ENCODE measurements around the gene CYB5R3. TPM values are rescaled to one million over a fixed set of nuclear protein-coding genes. Genes with fewer than 3 reads are reported as not detected.

The CYB5R3 gene
- total RNA-seq = 10 to 100 TPM; 71.7 to 73.5 TPM

DNA sequence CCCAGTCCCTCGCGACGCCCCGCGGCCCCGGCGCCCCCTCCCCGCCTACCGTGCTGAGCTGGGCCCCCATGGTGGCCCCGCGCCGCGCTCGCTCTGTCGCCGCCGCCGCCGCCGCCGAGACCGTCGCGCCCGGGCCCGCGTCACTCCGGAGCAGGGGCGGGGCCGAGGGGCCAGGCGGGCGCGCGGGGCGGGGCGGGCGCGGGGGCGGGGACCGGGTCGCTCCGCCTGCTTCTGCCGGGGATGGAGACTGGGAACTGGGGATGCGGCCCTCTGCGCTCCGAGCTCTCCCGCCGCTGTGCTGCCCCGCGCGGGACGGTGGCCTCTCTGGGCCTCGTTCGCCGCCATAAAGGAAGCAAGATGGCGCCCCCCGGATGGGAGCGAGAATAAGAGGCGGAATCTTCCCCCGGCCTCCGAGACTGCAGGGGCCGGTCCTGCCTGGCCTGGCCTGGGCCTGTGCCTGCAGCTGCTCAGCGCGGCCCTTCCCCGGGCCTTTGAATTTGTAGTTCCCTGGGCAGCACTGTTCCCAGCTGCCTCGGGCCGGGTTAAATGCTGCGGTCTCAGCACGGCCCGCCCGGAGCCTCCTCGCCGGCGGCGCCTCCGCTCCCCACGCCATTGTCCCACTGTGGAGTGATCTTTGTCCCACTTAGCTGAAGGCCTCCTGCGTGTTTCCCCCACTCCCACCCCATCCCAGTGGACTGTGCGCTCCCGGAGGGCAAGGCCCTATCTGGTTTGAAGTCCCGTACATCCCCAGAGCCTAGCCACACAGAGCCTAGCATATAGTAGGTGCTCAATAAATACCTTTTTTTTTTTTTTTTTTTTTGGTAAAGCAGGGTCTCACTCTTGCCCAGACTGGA, at the start of gene CYB5R3:
Gene CYB5R3, minus strand, starts transcription at position 147 of the 854 bp plus-strand sequence. Its CDS starts 77 bp downstream, at position 70.
- CTCF ChIA-PET = interaction anchor here (0.6 to 1.2 kb wide), 4 partner anchors 11 to 35 kb away, joined by 3 read pairs; no protein-coding TSS in a partner anchor
- POLR2A ChIA-PET = interaction anchor here (0.5 to 3.8 kb wide), 8 partner anchors 12 to 538 kb away, joined by 3 to 22 read pairs (median 4); partner anchors contain the start of gene POLDIP3

DNA sequence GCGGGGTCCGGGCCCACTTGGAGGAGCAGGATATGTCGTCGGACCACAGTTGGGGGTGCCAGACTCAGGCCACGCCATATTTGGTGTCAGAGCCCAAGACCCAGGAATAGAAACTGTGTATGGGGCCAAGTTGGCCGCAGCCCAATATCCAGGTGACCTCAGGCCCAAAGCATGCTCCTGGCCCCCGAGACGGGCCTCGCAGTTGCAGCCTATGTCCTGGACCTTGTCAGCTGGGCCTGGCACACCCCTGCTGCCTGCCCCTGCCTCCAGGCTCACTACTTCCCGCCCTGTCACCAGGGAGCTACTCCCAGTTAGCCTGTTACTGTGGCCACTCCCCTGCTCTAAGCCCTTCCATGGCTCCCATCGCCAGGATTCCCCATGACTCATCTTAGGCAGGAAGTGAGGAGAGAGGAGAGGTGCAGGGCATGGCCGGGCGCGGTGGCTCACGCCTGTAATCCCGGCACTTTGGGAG, 48.4 kb upstream of the CYB5R3 start:
- CTCF ChIA-PET = interaction anchor here (0.9 kb wide), 1 partner anchor 71 kb away, joined by 3 read pairs; no protein-coding TSS in a partner anchor
- POLR2A ChIA-PET = no interaction called here

DNA sequence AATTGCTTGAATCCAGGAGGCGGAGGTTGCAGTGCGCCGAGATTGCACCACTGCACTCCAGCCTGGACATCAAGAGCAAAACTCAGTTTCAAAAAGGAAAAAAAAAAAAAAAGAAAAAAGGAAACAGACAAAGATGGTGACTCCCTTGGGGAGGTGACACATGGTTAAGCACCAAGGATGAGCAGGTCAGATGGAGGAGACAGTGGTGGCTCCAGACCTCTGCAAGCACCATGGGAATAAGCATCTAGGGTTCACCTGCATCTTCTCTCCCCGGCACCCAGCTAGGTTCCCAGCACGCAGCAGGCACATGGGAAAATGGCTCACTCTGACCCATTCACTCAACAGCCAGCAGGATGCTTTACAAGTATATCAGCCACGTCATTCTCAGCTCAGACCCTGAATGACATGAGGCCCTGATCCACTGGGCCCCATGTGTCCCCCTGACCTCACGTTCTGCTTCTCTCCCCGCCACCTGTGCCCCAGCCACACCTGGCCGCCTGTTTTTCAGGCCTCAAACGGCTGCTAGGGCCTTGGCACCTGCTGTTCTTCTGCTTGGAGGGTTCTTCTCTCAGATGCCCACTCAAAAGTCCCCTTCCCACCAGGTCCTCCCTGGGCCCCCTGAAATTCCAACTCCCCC, 47.3 kb upstream of the CYB5R3 start:
- ChIA-PET POLR2A (interaction anchor here (0.6 kb wide), 1 partner anchor 161 kb away, joined by 11 read pairs; the partner anchor contains the start of gene ARFGAP3), CTCF (interaction anchor here (0.5 kb wide), 1 partner anchor 96 kb away, joined by 5 read pairs; no protein-coding TSS in a partner anchor)

DNA sequence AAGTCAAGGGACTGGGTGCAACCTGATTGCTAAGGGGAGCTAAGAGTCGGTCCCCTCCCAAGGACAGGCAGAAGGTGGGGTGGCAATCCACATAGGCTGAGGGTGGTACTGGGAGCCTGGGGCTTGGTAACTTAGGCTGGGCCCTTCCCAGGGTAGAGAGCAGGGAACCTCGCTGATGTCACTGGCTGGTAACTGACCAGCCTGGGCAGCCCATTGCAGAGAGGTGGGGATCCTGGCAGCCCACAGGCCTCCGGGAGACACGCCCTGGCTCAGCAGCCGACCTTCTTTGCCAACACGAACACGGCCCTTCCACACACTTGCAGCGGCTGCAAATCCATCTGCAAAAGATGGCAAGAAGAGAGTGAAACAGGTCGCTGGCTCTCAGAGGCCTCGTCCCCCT, 46.1 kb upstream of the CYB5R3 start:
- POLR2A ChIA-PET = no interaction called here
- CTCF ChIA-PET = no interaction called here

DNA sequence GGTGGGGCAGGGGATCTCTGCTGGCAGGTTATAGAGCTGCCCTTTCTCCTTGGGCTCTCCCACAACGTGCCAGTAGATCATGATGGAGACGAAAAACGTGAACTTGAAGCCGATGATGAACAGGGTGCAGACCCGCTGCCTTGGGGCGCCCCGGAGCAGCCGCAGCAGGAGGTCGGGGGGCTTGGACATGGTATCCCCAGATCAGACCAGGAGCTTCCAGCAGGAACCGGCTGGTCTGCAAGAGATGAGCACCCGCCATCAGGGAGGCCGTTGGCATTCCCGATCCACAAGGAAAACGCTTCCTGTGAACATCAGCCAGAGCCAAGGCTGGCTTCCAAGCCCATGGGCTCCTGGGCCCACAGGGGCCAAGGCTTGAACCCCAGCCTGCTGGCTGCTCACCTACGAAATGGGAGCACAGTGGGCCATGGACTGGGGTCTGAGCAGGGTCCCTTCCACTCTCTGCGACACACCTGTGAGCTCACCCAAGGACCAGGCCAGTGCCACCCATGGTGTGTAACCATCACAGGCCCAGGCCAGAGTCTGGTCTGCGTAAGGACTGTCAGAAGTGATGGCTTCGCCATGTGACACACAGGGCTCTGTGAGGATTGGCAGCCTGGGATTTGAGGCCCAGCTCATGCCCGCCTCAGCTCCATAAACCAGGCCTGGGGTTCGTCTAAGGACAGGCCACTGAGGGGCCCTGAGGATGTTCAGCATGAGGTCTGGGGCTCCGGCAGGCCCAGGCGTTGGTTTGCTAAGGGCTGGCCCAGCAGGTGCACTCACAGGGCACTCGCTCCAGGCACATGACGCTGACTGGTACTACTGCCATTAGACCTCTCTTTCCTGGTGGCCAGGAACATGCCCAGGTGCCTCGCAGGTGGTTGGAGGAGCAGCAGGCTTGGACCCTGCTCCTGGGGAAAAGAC, 44.8 kb upstream of the CYB5R3 start:
- ChIA-PET POLR2A (no interaction called here), CTCF (interaction anchor here (1.4 kb wide), 1 partner anchor 72 kb away, joined by 3 read pairs; no protein-coding TSS in a partner anchor)

DNA sequence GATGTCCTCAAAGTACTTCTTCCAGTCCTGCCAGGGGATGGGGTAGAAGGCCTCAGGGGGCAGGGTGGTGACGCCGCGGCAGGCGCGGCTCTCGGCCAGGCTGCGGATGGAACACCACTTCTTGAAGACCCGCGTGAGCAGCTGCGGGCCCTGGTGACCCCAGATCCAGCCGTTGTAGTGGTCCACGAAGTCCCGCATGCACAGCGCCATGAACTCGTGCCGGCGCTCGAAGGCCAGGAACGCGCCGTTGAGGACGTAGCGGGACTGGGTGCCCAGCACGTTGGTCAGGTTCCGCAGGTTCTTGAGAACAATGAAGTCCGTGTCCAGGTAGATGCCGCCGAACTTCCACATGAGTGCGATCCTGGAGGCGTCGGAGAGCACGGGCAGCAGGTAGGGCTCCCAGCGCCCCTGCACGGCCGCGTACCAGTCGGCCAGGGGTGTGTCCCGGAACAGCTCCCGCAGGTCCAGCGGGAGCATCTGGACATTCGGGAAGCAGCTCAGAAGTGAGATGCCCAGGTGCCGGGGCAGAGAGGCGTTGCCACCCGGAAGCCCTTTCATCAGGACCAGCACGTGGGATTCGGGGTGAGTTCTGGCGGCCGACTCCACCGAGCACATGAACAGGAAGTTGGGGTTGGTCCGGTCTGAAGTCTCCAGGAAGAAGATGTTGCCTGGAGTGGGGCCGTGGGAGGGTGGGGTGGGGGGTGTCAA, 44.0 kb upstream of the CYB5R3 start:
- CTCF ChIA-PET = interaction anchor here (1.4 kb wide), 1 partner anchor 72 kb away, joined by 3 read pairs; no protein-coding TSS in a partner anchor
- POLR2A ChIA-PET = no interaction called here

DNA sequence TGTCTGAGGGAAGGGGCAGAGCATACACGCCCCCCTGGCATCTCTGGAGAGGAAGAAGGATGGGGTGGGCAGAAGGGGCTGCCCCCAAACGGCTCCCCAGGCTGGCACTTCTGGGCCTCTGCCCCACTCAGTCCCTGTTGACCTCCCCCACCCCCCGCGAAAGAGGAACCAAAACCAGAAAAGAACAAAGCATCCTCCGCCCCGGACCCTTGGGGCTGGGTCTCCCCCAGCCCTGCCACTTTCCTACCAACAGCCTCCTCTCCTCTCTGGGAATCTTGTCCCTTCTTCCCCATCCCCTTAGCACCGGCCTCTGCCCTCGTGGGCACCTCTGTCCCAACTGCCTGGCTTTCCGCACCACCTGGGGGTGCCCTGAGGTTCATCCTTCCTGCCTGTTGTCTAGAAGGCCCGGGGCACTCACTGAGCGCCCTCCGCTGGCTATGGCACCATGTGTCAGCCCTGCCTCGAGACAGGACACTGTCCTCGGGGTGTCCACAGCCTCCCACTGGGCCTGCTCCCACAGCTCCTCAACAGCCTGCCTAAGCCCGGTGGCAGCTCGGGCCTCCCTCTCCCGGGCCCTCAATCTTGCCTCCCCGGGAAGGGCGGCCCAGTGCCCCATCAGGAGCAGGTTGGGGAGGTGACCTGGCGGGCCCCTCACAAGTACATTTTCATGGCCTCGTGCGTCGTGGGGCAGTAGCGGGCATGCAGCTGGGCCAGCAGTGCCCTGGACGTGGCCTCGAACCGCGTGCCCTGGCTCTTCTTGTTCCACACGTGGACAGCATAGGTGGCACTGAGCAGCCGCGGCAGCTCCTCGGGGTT, 43.3 kb upstream of the CYB5R3 start:
- CTCF ChIA-PET = interaction anchor here (1.4 kb wide), 1 partner anchor 71 kb away, joined by 3 read pairs; no protein-coding TSS in a partner anchor
- POLR2A ChIA-PET = no interaction called here

DNA sequence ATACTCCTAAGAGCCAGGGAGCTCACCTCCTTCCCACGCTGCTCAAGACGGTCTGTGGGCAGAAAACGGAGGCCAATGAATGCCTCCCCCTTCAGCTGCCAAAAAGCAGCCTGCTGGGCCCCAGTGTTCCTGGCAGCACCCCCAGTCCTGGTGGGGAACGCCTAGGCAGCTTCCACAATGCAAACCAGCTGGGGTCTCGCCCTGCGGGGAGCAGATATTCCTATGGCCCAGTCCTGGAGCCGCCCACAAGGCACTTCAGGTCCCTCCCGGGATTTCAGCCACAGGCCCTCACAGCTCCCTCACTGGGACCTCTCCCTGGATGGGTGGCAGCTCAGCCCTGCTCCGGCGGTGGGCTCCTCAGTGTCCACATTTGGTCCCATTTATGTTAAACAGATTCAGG, 42.2 kb upstream of the CYB5R3 start:
- ChIA-PET POLR2A (no interaction called here), CTCF (no interaction called here)

DNA sequence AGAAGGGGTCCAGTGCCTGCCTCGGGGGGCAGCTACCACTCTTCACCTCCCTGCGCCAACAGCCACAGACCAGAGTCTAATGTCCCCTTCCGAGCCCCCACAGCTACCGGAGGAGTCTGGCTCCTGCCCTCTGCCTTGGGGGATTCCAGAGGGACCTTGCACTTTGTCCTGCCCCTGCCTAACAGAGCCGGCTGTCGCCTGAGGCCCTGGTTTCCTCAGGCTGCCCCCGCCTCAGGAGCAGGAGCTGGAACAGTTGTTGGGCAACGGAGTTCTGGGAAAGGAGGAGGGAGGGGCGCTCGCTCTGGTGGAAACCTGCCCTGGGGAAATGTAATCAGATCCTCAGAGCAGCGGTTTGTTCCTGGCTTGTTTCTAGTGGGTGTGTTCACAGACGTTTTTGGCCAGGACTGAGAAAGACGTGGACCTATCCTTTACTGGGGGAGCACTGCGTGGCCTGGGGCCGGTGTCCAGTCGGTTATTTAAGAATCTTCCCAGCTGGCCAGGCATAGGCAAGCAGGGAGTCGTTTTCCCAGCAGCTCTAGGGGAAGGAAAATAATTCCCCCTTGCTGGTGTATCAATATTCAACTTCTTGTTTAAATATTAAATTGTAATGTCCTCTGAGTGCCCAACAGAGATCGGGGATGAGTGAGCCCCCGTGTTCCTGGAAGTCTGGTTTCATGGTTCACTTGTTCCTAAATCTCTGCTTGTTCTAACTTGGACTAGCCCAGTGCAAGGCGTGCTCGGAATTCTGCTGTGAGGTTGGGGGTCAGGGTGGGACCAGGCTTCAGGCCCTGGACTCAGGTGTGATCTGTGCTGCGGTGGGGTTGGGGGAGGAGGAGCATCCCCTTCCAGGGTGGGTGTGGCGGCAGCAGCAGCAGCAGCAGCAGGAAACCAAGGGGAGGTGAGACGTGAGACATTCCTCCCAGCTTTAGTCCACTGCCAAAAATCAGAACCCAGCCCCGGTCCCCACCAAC, 39.3 kb upstream of the CYB5R3 start:
- POLR2A ChIA-PET = no interaction called here
- CTCF ChIA-PET = no interaction called here

DNA sequence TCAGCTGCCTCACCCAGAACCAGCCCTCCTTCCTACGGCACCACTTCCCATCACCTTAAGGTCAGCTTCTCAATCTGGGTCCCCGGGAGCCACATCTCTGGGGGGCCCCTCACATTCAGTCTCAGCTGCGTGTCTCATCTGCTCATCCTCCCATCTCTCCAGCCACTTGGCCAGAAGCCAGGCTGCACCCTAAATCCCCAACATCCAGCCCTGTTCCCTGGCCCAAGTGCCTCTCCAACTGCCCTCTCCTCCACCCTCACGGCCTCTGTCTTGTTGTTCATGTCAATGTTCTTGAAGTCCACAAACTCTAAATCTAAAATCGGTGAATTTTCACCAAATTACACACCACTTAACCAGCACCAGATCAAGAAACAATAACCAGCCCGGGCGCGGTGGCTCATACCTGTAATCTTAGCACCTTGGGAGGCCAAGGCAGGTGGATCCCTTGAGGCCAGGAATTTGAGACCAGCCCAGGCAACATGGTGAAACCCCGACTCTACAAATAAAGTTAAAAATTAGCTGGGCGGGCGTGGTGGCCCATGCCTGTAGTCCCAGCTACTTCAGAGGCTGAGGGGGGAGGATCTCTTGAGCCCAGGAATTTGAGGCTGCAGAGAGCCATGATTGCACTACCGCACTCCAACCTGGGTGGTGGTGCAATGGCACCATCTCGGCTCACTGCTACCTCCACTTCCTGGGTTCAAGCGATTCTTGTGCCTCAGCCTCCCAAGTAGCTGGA, 37.7 kb upstream of the CYB5R3 start:
- ChIA-PET POLR2A (no interaction called here), CTCF (no interaction called here)

DNA sequence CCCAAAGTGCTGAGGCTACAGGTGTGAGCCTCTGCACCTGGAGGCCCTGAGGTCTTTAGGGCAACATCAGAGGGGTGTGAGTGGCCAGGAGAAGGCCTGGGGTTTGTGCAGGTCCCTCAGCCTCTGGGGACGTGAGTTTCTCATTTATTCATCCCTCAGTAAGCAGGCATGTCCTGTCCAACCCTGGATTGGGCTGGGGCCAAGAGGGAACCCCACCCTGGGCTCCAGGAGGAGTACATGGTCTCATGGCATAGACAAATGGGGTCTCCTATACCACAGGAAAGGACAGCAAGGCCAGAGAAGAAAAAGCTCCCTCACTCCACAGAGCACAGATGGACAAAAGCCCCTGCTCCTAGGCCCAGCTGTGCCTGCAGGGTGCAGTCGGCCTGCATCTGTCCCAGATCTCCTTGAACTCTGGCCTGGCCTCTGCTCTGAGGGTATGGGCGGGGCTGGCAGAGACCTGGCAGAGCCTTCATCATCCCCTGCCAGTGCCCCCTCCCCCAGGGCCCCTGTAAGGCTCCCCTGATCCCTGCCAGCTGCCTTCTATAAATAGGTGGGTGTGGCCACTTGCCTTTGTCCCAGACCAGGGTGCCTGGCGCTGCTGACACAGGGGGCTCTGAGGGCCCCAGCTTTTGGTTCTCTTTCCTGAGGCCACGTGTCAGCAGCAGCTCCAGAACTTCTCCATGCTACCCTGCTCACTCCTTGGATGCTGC, 36.9 kb upstream of the CYB5R3 start:
- ChIA-PET CTCF (no interaction called here), POLR2A (no interaction called here)

DNA sequence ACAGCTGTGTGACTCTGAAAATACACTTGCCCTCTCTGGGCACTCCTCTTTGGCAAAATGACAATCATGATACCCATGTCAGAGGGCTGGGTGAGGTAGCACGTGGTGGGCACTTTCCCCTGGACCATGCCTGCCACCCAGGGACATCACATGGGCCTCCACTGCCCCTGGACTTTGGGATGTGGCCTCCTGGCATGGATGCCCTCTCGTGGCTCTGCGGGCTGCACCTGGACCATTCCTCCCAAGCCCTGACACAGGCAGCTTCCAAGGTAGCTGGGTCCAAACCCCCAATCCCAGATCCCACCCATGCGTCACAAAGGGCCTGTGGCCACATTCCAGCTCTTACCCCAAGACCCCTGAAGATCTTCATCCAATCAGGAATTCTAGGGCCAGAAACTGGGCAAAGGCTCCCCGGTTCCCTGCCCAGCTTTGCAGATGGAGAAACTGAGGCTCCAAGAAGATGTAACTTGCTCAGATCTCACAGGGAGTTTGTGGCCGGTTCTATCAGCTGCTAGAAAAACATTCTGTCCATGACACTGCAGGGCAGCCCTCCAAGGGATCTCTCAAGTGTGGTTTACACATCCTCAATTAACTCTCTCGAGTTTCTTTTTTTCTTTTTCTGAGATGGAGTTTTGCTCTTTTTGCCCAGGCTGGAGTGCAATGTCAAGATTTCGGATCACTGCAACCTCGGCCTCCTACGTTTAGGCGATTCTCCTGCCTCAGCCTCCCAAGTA, 35.4 kb upstream of the CYB5R3 start:
- ChIA-PET POLR2A (no interaction called here), CTCF (no interaction called here)

DNA sequence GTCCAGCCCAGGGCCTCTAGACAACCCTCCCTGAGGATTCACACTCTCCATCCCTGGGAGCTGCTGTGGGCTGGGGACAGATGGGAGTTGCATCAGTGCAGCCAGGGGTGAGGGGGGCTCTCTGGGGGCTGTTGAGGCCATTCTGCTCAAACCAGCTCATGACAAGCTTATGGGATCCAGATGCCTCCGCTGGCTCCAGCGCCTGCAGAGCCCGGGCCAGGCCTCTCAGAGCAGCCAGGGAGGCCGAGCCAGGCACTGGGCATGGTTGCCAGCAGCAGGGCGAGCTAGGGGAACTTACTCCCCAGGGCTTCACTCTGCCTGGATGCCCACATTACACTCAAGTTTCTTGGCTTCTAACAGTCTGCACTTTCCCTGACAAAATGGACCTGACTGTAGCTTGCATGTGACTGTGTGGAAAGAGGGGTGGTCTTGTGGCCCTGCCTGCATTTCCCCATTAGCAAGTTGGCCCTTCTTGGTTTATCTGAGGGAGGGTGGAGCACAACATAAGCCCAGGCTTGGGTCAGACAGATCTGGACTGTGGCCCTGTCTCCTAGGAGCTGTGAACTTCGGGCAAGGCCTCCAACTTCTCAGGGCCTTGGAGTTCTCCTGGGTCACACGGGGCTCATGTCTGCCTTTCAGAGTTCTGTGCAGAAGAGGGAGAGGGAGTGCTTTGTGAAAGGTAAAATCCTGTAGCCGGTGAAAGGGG, 34.5 kb upstream of the CYB5R3 start:
- ChIA-PET CTCF (no interaction called here), POLR2A (no interaction called here)

DNA sequence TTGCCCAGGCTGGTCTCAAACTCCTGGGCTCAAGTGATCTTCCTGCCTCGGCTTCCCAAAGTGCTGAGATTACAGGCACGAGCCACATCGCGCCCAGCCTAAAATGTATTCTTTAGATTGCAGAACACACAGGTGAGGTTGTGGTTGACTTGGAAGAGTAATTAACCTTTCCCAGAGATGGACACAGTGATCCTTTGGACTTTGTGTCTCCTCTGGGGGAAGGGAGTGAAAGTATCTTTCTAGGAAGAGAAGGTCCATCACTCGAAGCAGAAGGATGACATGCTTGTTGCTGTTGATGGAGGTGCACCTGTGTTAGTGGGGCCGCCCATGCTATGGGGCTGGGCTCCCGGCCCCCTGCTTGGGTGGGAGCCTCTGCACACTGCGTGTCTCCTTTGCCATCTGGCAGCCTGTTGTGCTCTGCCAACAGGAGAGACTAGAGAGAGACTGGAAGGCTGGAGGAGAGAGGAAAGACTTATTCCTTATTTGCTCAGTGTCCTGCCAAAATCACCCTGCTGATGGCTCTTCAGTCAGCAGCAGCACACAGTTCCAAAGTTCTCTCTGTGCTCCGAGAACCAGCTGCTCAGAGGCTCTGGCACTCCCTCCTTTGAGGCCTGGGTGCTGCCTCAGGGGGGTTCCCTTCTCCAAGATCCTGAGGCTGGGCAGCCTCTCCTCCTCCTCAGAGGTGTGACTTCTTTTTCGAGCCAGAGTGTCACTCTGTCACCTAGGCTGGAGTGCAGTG, 33.1 kb upstream of the CYB5R3 start:
- CTCF ChIA-PET = no interaction called here
- POLR2A ChIA-PET = no interaction called here

Measured in activated CD8-positive, alpha-beta memory T cell treated with anti-CD3 and anti-CD28 coated beads for 36 hours (primary cell).